ENCODE results near the gene TESK1. TPM values are rescaled to one million over a fixed set of nuclear protein-coding genes. Genes with fewer than 3 reads are reported as not detected.
A peak's percentile ranks its signal among the peaks of the same experiment; 100 is the strongest.

Gene TESK1
- total RNA-seq, 1 donor from 2014 or later: 6.6 TPM

DNA sequence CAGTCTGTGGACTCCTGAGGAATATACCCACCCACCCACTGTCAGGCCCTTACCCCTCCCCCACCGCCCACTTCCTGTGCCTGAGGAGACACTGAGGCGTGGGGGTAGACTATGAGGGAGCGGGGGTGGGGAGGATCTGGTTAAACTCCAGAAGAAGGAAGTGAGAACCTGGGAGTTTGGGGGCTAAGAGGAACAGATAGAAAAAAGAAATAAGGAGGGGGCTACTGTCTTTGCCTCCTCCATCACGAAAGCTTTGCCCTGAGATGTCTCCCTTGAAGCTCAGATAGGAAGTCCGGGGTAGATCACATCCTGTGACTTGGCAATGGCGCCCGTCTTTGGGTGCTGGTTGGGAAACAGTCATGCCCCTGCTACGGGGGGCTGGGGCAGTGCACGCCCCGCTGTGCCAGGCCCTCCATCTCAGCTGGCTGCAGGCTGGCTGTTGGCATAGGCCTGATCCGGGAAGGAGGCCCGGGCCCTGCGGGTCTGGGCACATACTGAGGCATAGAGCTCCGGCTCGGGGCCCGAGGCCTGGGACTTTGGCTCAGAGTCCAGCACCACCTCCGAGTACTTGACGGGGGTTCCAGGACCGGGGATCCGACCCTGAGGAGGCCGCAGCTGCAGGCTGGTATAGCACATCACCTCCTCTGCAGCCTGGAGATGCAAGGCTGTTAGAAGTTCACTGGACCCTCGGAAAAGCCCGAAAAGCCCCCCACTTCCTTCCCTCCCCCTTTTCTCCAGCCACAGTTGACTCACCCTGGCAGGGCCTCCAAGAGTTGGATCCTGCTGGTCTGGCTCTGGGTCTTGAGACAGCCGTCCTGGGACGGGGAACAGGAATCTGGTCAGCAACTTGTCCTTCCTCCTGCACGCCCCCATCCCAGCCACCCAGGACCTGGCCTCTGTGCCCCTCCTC lies 44.6 kb downstream of the TESK1 start:
- Histone ChIP-seq H3K36me3 (ENCODE audit: control insufficient read depth, insufficient read depth, low read length) (no peaks in the 10 kb centered on the region), H3K4me3 (ENCODE audit: low read depth, low read length) (no peak overlapping the region), H3K27me3 (ENCODE audit: control insufficient read depth, insufficient read depth, low read length) (no peaks in the 10 kb centered on the region)
- DNase-seq (ENCODE audit: low read depth) (no peak), FAIRE-seq (no peak)
- TF ChIP-seq, protein P1, sequence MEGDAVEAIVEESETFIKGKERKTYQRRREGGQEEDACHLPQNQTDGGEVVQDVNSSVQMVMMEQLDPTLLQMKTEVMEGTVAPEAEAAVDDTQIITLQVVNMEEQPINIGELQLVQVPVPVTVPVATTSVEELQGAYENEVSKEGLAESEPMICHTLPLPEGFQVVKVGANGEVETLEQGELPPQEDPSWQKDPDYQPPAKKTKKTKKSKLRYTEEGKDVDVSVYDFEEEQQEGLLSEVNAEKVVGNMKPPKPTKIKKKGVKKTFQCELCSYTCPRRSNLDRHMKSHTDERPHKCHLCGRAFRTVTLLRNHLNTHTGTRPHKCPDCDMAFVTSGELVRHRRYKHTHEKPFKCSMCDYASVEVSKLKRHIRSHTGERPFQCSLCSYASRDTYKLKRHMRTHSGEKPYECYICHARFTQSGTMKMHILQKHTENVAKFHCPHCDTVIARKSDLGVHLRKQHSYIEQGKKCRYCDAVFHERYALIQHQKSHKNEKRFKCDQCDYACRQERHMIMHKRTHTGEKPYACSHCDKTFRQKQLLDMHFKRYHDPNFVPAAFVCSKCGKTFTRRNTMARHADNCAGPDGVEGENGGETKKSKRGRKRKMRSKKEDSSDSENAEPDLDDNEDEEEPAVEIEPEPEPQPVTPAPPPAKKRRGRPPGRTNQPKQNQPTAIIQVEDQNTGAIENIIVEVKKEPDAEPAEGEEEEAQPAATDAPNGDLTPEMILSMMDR (IDR thresholded peaks at IDR 0.05; ENCODE audit: insufficient read depth, low read length, severe bottlenecking): no peak

DNA sequence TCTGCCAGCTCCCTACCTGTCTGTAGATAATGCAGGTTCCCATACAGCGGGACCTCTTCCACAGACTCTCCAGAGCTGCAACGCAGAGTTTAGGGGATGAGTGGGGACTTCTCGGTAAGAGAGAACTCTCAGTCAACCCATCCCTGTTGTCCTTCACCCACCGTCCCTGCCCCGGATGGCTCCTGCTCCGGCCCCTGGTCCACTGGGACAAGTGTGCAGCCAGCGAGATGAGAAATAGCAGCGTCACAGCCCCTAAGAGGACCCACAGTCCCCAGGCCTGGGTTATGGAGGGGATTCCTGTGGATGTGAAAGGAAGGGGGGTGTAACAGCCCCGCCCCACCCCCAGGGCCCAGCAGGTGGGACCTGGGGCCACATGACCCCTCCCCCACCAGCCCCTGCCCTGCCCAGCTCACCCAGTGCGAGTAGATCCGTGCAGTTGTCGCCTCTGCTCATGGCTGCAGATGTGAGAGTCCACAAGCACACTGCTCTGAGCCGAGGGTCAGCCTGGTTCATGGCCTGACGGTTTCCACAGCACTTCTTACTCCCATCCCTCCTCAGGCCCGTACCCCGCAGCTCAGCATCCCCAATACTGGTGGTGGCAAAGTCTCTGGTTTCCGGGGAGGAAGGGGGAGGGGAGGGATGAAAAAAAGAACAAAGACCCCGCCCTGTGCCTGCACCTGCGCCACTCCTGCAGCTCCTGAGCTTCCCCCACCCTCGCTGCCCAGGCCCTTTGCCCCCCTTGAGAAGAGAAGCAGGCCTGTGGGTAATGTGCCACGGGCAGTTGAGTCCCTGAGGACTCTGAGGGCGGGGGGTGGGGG lies 45.5 kb downstream of the TESK1 start, which contains the start of gene SIT1:
SIT1 (minus strand) TSS at position 591 of the 818 bp plus-strand sequence; CDS start at position 513, 78 bp downstream.
- H3K4me3 ChIP-seq (ENCODE audit: low read depth, low read length): no peak within 1 kb of the TSS
- no peaks in the 10 kb centered on the region for H3K36me3 ChIP-seq (ENCODE audit: control insufficient read depth, insufficient read depth, low read length)
- no peak for FAIRE-seq
- TF ChIP-seq, protein P1 (IDR thresholded peaks at IDR 0.05; ENCODE audit: insufficient read depth, low read length, severe bottlenecking): no peak
- no peaks in the 10 kb centered on the region for H3K27me3 ChIP-seq (ENCODE audit: control insufficient read depth, insufficient read depth, low read length)
- DNase-seq (ENCODE audit: low read depth): no peak

DNA sequence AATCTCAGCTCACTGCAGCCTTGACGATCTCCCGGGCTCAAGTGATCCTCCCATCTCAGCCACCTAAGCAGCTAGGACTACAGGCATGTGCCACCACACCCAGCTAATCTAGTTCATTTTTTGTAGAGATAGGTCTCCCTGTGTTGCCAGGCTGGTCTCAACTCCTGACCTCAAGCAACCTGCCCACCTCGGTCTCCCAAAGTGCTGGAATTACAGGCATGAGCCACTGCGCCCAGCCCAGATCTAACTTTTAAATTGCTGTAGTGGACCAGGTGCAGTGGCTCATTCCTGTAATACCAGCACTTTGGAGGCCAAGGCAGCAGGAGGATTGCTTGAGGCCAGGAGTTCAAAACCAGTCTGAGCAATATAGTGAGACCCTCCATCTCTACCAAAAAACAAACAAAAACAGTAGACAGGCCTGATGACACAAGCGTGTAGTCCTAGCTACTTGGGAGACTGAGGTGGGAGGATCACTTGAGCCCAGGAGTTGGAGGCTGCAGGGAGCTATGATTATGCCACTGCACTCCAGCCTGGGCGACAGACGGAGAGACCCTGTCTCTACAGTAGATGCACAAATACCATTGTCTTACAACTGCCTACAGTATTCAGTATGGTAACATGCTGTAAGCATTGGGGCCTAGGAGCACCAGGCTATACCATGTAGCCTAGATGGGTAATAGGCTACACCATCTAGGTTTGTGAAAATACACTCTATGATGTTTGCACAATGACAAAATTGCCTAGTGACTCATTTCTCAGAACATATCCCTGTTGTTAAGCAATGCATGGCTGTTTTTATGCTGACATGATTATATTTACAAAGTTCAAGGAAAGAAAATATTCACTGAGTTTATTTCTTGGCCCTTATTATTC lies 47.1 kb downstream of the TESK1 start:
- TF ChIP-seq, protein P1 (IDR thresholded peaks at IDR 0.05; ENCODE audit: insufficient read depth, low read length, severe bottlenecking): no peak
- Histone ChIP-seq H3K4me3 (ENCODE audit: low read depth, low read length) (no peak overlapping the region), H3K27me3 (ENCODE audit: control insufficient read depth, insufficient read depth, low read length) (no peaks in the 10 kb centered on the region), H3K36me3 (ENCODE audit: control insufficient read depth, insufficient read depth, low read length) (no peaks in the 10 kb centered on the region)
- FAIRE-seq (no peak), DNase-seq (ENCODE audit: low read depth) (peak; percentile 93)

DNA sequence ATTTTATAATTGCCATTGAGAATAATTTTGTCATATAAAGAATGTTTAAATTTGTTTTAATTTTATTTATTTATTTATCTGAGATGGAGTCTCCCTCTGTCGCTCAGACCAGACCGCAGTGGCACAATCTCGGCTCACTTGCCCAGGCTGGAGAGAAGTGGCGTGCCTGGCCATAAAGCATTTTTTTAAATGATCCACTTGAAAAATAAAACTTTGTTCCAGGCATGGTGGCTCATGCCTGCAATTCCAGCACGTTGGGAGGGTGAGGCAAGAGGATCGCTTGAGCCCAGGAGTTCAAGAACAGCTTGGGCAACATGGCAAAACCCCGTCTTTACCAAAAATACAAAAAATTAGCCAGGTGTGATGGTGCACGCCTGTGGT lies 47.8 kb downstream of the TESK1 start:
- DNase-seq (ENCODE audit: low read depth) (no peak), FAIRE-seq (no peak)
- no peaks in the 10 kb centered on the region for H3K27me3 ChIP-seq (ENCODE audit: control insufficient read depth, insufficient read depth, low read length)
- TF ChIP-seq, protein P1 (IDR thresholded peaks at IDR 0.05; ENCODE audit: insufficient read depth, low read length, severe bottlenecking): no peak
- H3K36me3 ChIP-seq (ENCODE audit: control insufficient read depth, insufficient read depth, low read length): no peaks in the 10 kb centered on the region
- H3K4me3 ChIP-seq (ENCODE audit: low read depth, low read length): no peak overlapping the region

DNA sequence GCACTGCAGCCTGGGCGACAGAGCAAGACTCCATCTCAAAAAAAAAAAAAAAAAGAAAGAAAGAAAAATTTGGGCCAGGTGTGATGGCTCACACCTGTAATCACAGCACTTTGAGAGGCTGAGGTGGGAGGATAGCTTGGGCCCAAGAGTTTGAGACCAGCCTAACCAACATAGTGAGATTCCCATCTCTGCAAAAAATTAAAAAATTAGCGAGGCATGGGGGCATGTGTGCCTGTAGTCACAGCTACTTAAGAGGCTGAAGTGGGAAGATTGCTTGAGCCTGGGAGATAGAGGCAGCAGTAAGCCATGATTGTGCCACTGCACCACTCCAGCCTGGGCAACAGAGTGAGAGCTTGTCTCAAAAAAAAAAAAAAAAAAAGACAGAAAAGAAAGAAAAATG lies 48.5 kb downstream of the TESK1 start:
- Histone ChIP-seq H3K36me3 (ENCODE audit: control insufficient read depth, insufficient read depth, low read length) (no peaks in the 10 kb centered on the region), H3K4me3 (ENCODE audit: low read depth, low read length) (no peak overlapping the region), H3K27me3 (ENCODE audit: control insufficient read depth, insufficient read depth, low read length) (no peaks in the 10 kb centered on the region)
- DNase-seq (ENCODE audit: low read depth) (no peak), FAIRE-seq (no peak)
- TF ChIP-seq, protein P1 (IDR thresholded peaks at IDR 0.05; ENCODE audit: insufficient read depth, low read length, severe bottlenecking): no peak
